NCI-H128 (cell line): ENCODE measurements around the gene APRT.

ENCODE experiments used
- DNase-seq: peaks from one replicate; lab custom pipeline; 2025; ENCODE audit not compliant: unreplicated experiment; lab: John Stamatoyannopoulos, UW

APRT gene

GRCh38 chr16:88842308-88842756, 30.6 kb upstream of the APRT start:
- no peak for DNase-seq

- DNase-seq, result no peak
These were observed 30.0 kb upstream of the APRT start for GRCh38 chr16:88841521-88842307.

GRCh38 chr16:88840600-88841215, 29.0 kb upstream of the APRT start:
- DNase-seq, result no peak

GRCh38 chr16:88839745-88840599, 28.2 kb upstream of the APRT start:
- DNase-seq, result no peak

GRCh38 chr16:88839026-88839529, 27.4 kb upstream of the APRT start:
- no peak for DNase-seq

GRCh38 chr16:88838566-88838965, 26.8 kb upstream of the APRT start:
- no peak for DNase-seq

GRCh38 chr16:88837806-88838205, 26.1 kb upstream of the APRT start:
- no peak for DNase-seq

- DNase-seq, result no peak
These were observed 25.1 kb upstream of the APRT start for GRCh38 chr16:88836791-88837190.

- DNase-seq, result no peak
These were observed 24.1 kb upstream of the APRT start for GRCh38 chr16:88835818-88836217.

GRCh38 chr16:88835383-88835782, 23.7 kb upstream of the APRT start:
- no peak for DNase-seq

GRCh38 chr16:88834670-88835069, 22.9 kb upstream of the APRT start:
- DNase-seq, result no peak

GRCh38 chr16:88833086-88833485, 21.4 kb upstream of the APRT start:
- no peak for DNase-seq

GRCh38 chr16:88831838-88832237, 20.1 kb upstream of the APRT start:
- DNase-seq, result no peak

- no peak for DNase-seq
These were observed 19.1 kb upstream of the APRT start for GRCh38 chr16:88830783-88831182.

- DNase-seq, result no peak
These were observed 18.5 kb upstream of the APRT start for GRCh38 chr16:88830258-88830657.

GRCh38 chr16:88828711-88829110, 17.0 kb upstream of the APRT start:
- no peak for DNase-seq

GRCh38 chr16:88827727-88828126, 16.0 kb upstream of the APRT start:
- DNase-seq, result no peak

GRCh38 chr16:88826070-88826840, 14.5 kb upstream of the APRT start:
- DNase-seq, result no peak

- DNase-seq, result no peak
These were observed 13.4 kb upstream of the APRT start for GRCh38 chr16:88825146-88825545.

- no peak for DNase-seq
These were observed 12.7 kb upstream of the APRT start for GRCh38 chr16:88824256-88825077.
